ENCODE measurements around the gene ZNF597. TPM values are rescaled to one million over a fixed set of nuclear protein-coding genes. Genes with fewer than 3 reads are reported as not detected.
A peak's percentile ranks its signal among the peaks of the same experiment; 100 is the strongest.

The ZNF597 gene
- total RNA-seq, 1 experiment from 2014 or later, result 2.2 TPM

DNA sequence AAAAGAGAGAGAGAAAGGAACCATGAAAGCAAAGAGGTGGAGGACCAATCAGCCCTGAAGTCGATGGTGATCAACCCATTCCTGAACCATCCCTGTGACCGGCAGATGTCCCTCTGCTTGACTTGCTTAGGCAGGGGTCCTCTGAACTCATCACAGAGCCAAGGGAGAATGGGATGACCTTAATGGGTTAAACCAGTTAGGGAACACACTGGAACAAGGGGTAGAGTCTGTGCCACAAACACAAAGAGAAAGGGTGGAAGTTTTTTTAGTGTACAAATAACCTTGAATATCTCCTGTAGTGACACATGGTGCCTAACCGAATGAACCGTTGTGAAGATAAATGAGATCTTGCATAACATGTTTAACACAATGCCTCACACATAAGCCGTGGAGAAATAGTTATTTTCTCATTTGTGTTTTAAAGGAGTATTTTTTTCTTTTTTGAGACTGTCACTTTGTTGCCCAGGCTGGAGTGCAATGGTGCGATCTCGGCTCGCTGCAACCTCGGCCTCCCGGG is 11.4 kb upstream of the ZNF597 start:
- CTCF ChIA-PET, result interaction anchor here (0.6 to 1.7 kb wide), 2 partner anchors 11 to 53 kb away, joined by 3 to 4 read pairs; partner anchors contain the start of genes NAA60 and ZNF597
- H3K27me3 Mint-ChIP-seq (ENCODE audit: low read depth), result no peaks in the 10 kb centered on the region; the same call in 1 of the 2 replicates
- 0 out of 2 replicates have a peak overlapping the region, but pooled peaks have one; percentile 8 for H3K27ac Mint-ChIP-seq
- peaks cover 10% of the 10 kb centered on the region for H3K9me3 Mint-ChIP-seq
- H3K4me3 Mint-ChIP-seq, result no peak overlapping the region
- peaks cover 14% of the 10 kb centered on the region for H3K36me3 Mint-ChIP-seq
- POLR2A ChIA-PET, result no interaction called here
- DNase-seq (ENCODE audit: low spot score) (no peak), ATAC-seq (no peak)
- peaks cover 13% of the 10 kb centered on the region for H3K4me1 Mint-ChIP-seq
- no peak for TF ChIP-seq TEAD1 (CRISPR knock-in tag; IDR thresholded peaks at IDR 0.05)
- TF ChIP-seq, protein P1, sequence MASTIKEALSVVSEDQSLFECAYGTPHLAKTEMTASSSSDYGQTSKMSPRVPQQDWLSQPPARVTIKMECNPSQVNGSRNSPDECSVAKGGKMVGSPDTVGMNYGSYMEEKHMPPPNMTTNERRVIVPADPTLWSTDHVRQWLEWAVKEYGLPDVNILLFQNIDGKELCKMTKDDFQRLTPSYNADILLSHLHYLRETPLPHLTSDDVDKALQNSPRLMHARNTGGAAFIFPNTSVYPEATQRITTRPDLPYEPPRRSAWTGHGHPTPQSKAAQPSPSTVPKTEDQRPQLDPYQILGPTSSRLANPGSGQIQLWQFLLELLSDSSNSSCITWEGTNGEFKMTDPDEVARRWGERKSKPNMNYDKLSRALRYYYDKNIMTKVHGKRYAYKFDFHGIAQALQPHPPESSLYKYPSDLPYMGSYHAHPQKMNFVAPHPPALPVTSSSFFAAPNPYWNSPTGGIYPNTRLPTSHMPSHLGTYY (CRISPR knock-in tag; IDR thresholded peaks at IDR 0.05), result no peak
- no peak for TF ChIP-seq NFYB (CRISPR knock-in tag; conservative IDR thresholded peaks at IDR 0.05; ENCODE audit: low read depth)
- no peak for TF ChIP-seq MXD4 (CRISPR knock-in tag; IDR thresholded peaks at IDR 0.05; ENCODE audit: borderline replicate concordance)
- TF ChIP-seq, protein P2, sequence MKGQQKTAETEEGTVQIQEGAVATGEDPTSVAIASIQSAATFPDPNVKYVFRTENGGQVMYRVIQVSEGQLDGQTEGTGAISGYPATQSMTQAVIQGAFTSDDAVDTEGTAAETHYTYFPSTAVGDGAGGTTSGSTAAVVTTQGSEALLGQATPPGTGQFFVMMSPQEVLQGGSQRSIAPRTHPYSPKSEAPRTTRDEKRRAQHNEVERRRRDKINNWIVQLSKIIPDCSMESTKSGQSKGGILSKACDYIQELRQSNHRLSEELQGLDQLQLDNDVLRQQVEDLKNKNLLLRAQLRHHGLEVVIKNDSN (CRISPR knock-in tag; IDR thresholded peaks at IDR 0.05), result no peak
- no peak for TF ChIP-seq NR3C1 (CRISPR knock-in tag; conservative IDR thresholded peaks at IDR 0.05; ENCODE audit: low read depth)

GRCh38 chr16:3454093-3454492 is 10.8 kb upstream of the ZNF597 start:
- peaks cover 12% of the 10 kb centered on the region for H3K9me3 Mint-ChIP-seq
- H3K27ac Mint-ChIP-seq, result 0 out of 2 replicates have a peak overlapping the region, but pooled peaks have one; percentile 8
- no peak overlapping the region for H3K4me3 Mint-ChIP-seq
- DNase-seq (ENCODE audit: low spot score) (no peak), ATAC-seq (peak; percentile 10)
- ChIA-PET POLR2A (no interaction called here), CTCF (interaction anchor here (0.6 kb wide), 1 partner anchor 53 kb away, joined by 3 read pairs; no protein-coding TSS in a partner anchor)
- H3K4me1 Mint-ChIP-seq, result peaks cover 7% of the 10 kb centered on the region
- peaks cover 20% of the 10 kb centered on the region for H3K36me3 Mint-ChIP-seq
- H3K27me3 Mint-ChIP-seq (ENCODE audit: low read depth), result no peaks in the 10 kb centered on the region; the same call in 1 of the 2 replicates
- no peak for TF ChIP-seq TEAD4 (CRISPR knock-in tag; IDR thresholded peaks at IDR 0.05)
- TF ChIP-seq TP53 (CRISPR knock-in tag; IDR thresholded peaks at IDR 0.05), result no peak
- TF ChIP-seq, protein P3, sequence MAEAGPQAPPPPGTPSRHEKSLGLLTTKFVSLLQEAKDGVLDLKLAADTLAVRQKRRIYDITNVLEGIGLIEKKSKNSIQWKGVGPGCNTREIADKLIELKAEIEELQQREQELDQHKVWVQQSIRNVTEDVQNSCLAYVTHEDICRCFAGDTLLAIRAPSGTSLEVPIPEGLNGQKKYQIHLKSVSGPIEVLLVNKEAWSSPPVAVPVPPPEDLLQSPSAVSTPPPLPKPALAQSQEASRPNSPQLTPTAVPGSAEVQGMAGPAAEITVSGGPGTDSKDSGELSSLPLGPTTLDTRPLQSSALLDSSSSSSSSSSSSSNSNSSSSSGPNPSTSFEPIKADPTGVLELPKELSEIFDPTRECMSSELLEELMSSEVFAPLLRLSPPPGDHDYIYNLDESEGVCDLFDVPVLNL (CRISPR knock-in tag; IDR thresholded peaks at IDR 0.05; ENCODE audit: borderline replicate concordance, low read depth), result no peak
- TF ChIP-seq, protein P4, sequence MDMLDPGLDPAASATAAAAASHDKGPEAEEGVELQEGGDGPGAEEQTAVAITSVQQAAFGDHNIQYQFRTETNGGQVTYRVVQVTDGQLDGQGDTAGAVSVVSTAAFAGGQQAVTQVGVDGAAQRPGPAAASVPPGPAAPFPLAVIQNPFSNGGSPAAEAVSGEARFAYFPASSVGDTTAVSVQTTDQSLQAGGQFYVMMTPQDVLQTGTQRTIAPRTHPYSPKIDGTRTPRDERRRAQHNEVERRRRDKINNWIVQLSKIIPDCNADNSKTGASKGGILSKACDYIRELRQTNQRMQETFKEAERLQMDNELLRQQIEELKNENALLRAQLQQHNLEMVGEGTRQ (CRISPR knock-in tag; IDR thresholded peaks at IDR 0.05), result no peak
- TF ChIP-seq ZNF138 (CRISPR knock-in tag; conservative IDR thresholded peaks at IDR 0.05), result no peak
- no peak for TF ChIP-seq ZNF396 (CRISPR knock-in tag; IDR thresholded peaks at IDR 0.05; ENCODE audit: borderline replicate concordance)
- TF ChIP-seq MYBL2 (CRISPR knock-in tag; IDR thresholded peaks at IDR 0.05), result no peak
- TF ChIP-seq, protein P5, sequence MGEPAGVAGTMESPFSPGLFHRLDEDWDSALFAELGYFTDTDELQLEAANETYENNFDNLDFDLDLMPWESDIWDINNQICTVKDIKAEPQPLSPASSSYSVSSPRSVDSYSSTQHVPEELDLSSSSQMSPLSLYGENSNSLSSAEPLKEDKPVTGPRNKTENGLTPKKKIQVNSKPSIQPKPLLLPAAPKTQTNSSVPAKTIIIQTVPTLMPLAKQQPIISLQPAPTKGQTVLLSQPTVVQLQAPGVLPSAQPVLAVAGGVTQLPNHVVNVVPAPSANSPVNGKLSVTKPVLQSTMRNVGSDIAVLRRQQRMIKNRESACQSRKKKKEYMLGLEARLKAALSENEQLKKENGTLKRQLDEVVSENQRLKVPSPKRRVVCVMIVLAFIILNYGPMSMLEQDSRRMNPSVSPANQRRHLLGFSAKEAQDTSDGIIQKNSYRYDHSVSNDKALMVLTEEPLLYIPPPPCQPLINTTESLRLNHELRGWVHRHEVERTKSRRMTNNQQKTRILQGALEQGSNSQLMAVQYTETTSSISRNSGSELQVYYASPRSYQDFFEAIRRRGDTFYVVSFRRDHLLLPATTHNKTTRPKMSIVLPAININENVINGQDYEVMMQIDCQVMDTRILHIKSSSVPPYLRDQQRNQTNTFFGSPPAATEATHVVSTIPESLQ (CRISPR knock-in tag; IDR thresholded peaks at IDR 0.05), result no peak
- TF ChIP-seq AR (CRISPR knock-in tag; IDR thresholded peaks at IDR 0.05), result no peak
- TF ChIP-seq ZNF423 (CRISPR knock-in tag; IDR thresholded peaks at IDR 0.05), result no peak
- TF ChIP-seq, protein P6, sequence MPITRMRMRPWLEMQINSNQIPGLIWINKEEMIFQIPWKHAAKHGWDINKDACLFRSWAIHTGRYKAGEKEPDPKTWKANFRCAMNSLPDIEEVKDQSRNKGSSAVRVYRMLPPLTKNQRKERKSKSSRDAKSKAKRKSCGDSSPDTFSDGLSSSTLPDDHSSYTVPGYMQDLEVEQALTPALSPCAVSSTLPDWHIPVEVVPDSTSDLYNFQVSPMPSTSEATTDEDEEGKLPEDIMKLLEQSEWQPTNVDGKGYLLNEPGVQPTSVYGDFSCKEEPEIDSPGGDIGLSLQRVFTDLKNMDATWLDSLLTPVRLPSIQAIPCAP (CRISPR knock-in tag; IDR thresholded peaks at IDR 0.05), result no peak
- TF ChIP-seq FOXJ3 (CRISPR knock-in tag; IDR thresholded peaks at IDR 0.05; ENCODE audit: borderline replicate concordance), result no peak
- TF ChIP-seq STAT6 (CRISPR knock-in tag; conservative IDR thresholded peaks at IDR 0.05; ENCODE audit: low read depth), result no peak
- TF ChIP-seq, protein P7, sequence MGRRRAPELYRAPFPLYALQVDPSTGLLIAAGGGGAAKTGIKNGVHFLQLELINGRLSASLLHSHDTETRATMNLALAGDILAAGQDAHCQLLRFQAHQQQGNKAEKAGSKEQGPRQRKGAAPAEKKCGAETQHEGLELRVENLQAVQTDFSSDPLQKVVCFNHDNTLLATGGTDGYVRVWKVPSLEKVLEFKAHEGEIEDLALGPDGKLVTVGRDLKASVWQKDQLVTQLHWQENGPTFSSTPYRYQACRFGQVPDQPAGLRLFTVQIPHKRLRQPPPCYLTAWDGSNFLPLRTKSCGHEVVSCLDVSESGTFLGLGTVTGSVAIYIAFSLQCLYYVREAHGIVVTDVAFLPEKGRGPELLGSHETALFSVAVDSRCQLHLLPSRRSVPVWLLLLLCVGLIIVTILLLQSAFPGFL (CRISPR knock-in tag; IDR thresholded peaks at IDR 0.05; ENCODE audit: borderline replicate concordance), result no peak
- no peak for TF ChIP-seq NFATC4 (CRISPR knock-in tag; IDR thresholded peaks at IDR 0.05)

Measured in WTC11 (cell line).